Hematopoietic multipotent progenitor cell treated with erythropoietin and hydrocortisone succinate and interleukin-3 and kit ligand, for 15 days (in vitro differentiated cells): Measurements from ENCODE around the gene BCL7A.

Experiments
- DNase-seq: peaks from one replicate; pipeline ENCODE4 v3.0.0-alpha.2; 2015; ENCODE audit warnings: low spot score

BCL7A gene

GRCh38 chr12:122001466-122002209 lies 20.0 kb upstream of the BCL7A start:
- DNase-seq, result no peak

GRCh38 chr12:122003651-122004611 lies 17.8 kb upstream of the BCL7A start:
- no peak for DNase-seq

GRCh38 chr12:122004633-122005071 lies 17.0 kb upstream of the BCL7A start:
- DNase-seq, result no peak

GRCh38 chr12:122005252-122005776 lies 16.4 kb upstream of the BCL7A start:
- DNase-seq, result no peak

- no peak for DNase-seq
These were observed 15.3 kb upstream of the BCL7A start for GRCh38 chr12:122006186-122006926.

- no peak for DNase-seq
These were observed 11.9 kb upstream of the BCL7A start for GRCh38 chr12:122009741-122010140.

GRCh38 chr12:122012184-122012583 lies 9.5 kb upstream of the BCL7A start:
- DNase-seq, result no peak

GRCh38 chr12:122013136-122013535 lies 8.5 kb upstream of the BCL7A start:
- no peak for DNase-seq

GRCh38 chr12:122013791-122014590 lies 7.7 kb upstream of the BCL7A start:
- DNase-seq, result peak; percentile 38

GRCh38 chr12:122014781-122015180 lies 6.9 kb upstream of the BCL7A start:
- DNase-seq, result no peak

- no peak for DNase-seq
These were observed 3.2 kb upstream of the BCL7A start for GRCh38 chr12:122018457-122018856.

GRCh38 chr12:122018937-122019336 lies 2.7 kb upstream of the BCL7A start:
- DNase-seq, result no peak

- no peak for DNase-seq
These were observed 890 bp upstream of the BCL7A start for GRCh38 chr12:122020795-122021192.

- DNase-seq, result no peak
These were observed 377 bp upstream of the BCL7A start for GRCh38 chr12:122021193-122021821.

- DNase-seq, result no peak
These were observed 982 bp downstream of the BCL7A start for GRCh38 chr12:122022393-122023338.

- no peak for DNase-seq
These were observed 1.9 kb downstream of the BCL7A start for GRCh38 chr12:122023339-122024131.

GRCh38 chr12:122024132-122024785 lies 2.6 kb downstream of the BCL7A start:
- no peak for DNase-seq

GRCh38 chr12:122026706-122027333 lies 5.1 kb downstream of the BCL7A start:
- DNase-seq, result no peak
